Mucosa of stomach (tissue), 1 donor: ENCODE results near the gene NUP107.

Source experiments
- H3K27me3 ChIP-seq: one replicate; pipeline ENCODE4 v1.7.0; 2013; ENCODE audit warnings: mild to moderate bottlenecking, low read length; ENCODE audit not compliant: control insufficient read depth, insufficient read depth
- H3K36me3 ChIP-seq: one replicate; pipeline ENCODE4 v1.7.0; 2013; ENCODE audit warnings: low read length; ENCODE audit not compliant: control insufficient read depth, insufficient read depth
- H3K4me1 ChIP-seq: one replicate; pipeline ENCODE4 v1.7.0; 2013; ENCODE audit warnings: mild to moderate bottlenecking, low read length; ENCODE audit not compliant: control insufficient read depth, insufficient read depth
- H3K4me3 ChIP-seq: one replicate; pipeline ENCODE4 v1.7.0; 2013; ENCODE audit warnings: low read length
- H3K9ac ChIP-seq: one replicate; pipeline ENCODE4 v1.7.0; 2013; ENCODE audit warnings: mild to moderate bottlenecking, low read length, moderate library complexity
- H3K9me3 ChIP-seq: one replicate; pipeline ENCODE4 v1.7.0; 2013; ENCODE audit warnings: mild to moderate bottlenecking, low read length, moderate library complexity; ENCODE audit not compliant: control insufficient read depth
- donor health status: Pancreatic carcinoma.

NUP107 gene

DNA sequence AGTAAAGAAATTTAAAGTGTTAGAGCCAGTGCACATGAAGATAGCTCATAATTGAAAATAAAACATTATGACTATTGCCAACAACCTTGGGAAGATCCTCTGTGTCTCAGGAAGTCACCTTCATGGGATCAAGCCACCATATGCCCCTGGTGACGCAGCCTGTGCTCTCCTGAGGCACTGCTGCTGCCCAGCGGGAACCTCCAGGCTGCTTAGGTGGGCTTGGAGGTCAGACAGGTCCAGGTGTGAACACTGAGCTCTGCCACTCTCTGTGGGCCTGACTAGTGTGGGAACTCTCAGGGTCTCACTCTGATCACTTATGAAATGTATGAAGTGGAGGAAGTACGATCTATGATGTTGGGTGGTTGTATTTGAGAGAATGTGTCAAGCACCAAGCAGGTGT lies 75.9 kb downstream of the NUP107 start:
- no peaks in the 10 kb centered on the region for H3K36me3 ChIP-seq
- H3K9ac ChIP-seq = no peak overlapping the region
- H3K27me3 ChIP-seq = no peaks in the 10 kb centered on the region
- no peaks in the 10 kb centered on the region for H3K9me3 ChIP-seq
- no peak overlapping the region for H3K4me3 ChIP-seq
- no peaks in the 10 kb centered on the region for H3K4me1 ChIP-seq

- no peaks in the 10 kb centered on the region for H3K36me3 ChIP-seq
- H3K9me3 ChIP-seq = no peaks in the 10 kb centered on the region
- H3K4me3 ChIP-seq = no peak overlapping the region
- no peaks in the 10 kb centered on the region for H3K27me3 ChIP-seq
- H3K9ac ChIP-seq = no peak overlapping the region
- no peaks in the 10 kb centered on the region for H3K4me1 ChIP-seq
Observed at GRCh38 chr12:68765696-68766095, 78.9 kb downstream of the NUP107 start.

- Histone ChIP-seq H3K9ac (no peak overlapping the region), H3K27me3 (no peaks in the 10 kb centered on the region), H3K4me3 (no peak overlapping the region), H3K4me1 (no peaks in the 10 kb centered on the region), H3K9me3 (no peaks in the 10 kb centered on the region), H3K36me3 (no peaks in the 10 kb centered on the region)
Observed at GRCh38 chr12:68766646-68767045, 79.9 kb downstream of the NUP107 start.

GRCh38 chr12:68767191-68767590 lies 80.4 kb downstream of the NUP107 start:
- H3K4me3 ChIP-seq = no peak overlapping the region
- H3K9ac ChIP-seq = no peak overlapping the region
- no peaks in the 10 kb centered on the region for H3K4me1 ChIP-seq
- no peaks in the 10 kb centered on the region for H3K36me3 ChIP-seq
- no peaks in the 10 kb centered on the region for H3K27me3 ChIP-seq
- no peaks in the 10 kb centered on the region for H3K9me3 ChIP-seq

DNA sequence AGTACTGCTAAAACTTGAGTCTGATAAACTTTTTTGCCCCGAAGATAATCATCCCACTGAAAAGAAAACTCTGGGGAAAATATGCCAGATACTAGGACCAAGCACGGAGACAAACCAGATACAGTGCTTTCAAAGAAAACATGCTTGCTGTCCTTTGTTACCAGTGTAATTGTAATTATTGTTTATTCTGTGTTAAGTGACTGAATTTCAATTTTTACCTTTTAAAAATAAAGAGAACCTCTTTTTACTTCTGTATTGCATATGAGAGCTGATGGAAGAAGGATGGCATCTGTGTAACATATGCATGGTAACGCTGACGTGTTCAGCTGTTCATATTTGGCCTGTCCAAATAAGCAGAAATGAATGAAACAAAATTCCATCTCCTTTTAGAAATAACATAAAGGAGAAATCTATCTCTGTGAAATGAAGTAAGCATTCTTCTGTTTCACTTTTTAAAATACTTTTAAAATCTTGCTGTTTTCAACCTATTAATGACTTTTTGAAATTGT lies 81.7 kb downstream of the NUP107 start:
- no peaks in the 10 kb centered on the region for H3K4me1 ChIP-seq
- no peaks in the 10 kb centered on the region for H3K36me3 ChIP-seq
- no peaks in the 10 kb centered on the region for H3K9me3 ChIP-seq
- no peak overlapping the region for H3K4me3 ChIP-seq
- H3K27me3 ChIP-seq = no peaks in the 10 kb centered on the region
- no peak overlapping the region for H3K9ac ChIP-seq

DNA sequence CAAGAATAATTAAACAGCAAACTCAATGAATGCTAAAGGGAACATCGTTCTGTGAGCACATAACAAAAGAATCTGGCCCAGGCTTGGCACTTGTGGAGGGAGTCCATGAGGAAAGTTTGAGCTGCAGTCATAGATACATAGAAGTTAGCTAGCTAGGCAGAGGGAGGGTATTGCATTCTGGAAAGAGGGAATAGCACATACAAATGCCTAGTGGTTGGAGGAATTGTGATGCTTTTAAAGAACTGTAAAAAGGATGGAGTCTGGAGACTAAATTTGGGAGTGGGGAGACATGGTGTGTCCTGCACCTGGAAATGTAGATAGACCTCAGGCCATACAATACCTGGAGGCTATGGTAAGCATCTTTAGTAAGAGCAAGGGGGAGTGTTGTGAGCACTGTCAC lies 83.2 kb downstream of the NUP107 start:
- Histone ChIP-seq H3K9me3 (no peaks in the 10 kb centered on the region), H3K4me3 (no peak overlapping the region), H3K27me3 (no peaks in the 10 kb centered on the region), H3K4me1 (no peaks in the 10 kb centered on the region), H3K36me3 (no peaks in the 10 kb centered on the region), H3K9ac (no peak overlapping the region)

DNA sequence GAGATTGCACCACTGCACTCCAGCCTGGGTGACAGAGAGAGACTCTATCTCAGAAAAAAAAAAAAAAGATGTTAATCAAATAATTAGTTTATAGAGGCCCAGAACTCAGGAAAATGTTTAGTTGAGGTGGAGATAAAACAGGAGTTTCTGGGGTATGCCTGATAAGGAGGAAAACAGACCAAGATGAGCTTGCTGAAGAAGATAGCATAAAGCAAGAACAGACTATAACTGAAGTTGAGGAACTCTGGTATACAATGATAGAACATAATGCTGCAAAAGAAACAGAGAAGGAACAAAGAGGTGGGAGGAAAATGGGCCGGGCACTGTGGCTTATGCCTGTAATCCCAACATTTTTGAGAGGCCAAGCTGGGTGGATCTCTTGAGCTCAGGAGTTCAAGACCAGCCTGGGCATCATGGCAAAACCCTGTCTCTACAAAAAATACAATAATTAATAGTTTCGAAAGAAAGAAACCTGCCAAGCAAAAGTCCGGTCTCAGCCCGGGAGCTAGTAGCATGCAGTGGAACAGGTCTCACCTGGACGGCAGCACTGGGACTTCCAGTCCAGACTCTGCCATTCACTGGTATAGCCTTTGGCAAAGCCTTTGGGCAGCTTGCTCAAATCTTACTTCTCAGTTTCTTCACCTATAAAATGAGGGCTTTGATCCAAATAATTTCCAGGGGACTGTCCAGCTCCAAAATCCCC lies 84.6 kb downstream of the NUP107 start:
- Histone ChIP-seq H3K4me1 (no peaks in the 10 kb centered on the region), H3K27me3 (no peaks in the 10 kb centered on the region), H3K9me3 (no peaks in the 10 kb centered on the region), H3K36me3 (no peaks in the 10 kb centered on the region), H3K4me3 (no peak overlapping the region), H3K9ac (no peak overlapping the region)

- Histone ChIP-seq H3K9ac (no peak overlapping the region), H3K36me3 (no peaks in the 10 kb centered on the region), H3K9me3 (no peaks in the 10 kb centered on the region), H3K4me1 (no peaks in the 10 kb centered on the region), H3K27me3 (no peaks in the 10 kb centered on the region), H3K4me3 (no peak overlapping the region)
Observed at GRCh38 chr12:68772714-68773113, 85.9 kb downstream of the NUP107 start.

- Histone ChIP-seq H3K9me3 (no peaks in the 10 kb centered on the region), H3K36me3 (no peaks in the 10 kb centered on the region), H3K4me3 (no peak overlapping the region), H3K4me1 (no peaks in the 10 kb centered on the region), H3K27me3 (no peaks in the 10 kb centered on the region), H3K9ac (no peak overlapping the region)
Observed at GRCh38 chr12:68773582-68773981, 86.8 kb downstream of the NUP107 start.

GRCh38 chr12:68775121-68775630 lies 88.4 kb downstream of the NUP107 start:
- Histone ChIP-seq H3K36me3 (no peaks in the 10 kb centered on the region), H3K4me3 (no peak overlapping the region), H3K4me1 (no peaks in the 10 kb centered on the region), H3K9me3 (no peaks in the 10 kb centered on the region), H3K9ac (no peak overlapping the region), H3K27me3 (no peaks in the 10 kb centered on the region)

DNA sequence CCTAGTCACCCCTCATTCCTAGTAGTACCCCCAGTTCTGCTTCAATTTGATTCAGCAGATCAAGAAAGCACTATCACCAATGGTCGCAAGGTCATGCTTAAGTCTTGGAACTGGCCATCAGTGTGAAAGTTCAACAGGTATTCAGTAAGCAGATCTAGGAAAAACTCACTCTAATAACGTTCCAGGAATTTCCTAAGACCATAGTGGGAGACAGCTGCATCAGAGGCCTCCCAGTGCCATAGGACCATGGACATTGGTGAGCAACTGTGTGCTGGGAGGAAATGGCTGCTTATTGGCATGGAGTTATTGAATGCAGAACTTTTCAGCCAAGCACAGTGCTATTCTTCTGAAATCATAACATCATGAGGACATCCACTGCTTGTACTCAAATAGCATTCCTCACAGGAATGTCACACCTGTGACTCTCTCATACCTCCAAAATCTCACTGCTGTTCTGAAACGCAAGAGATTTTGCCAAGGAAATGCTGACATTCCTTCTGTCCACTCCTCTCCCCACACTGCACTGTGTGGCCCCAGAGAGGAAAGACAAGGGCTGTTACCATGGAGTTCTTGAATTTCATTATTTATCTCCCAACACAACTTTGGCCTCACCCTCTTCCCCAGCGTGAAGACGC lies 90.3 kb downstream of the NUP107 start:
- H3K9ac ChIP-seq = no peak overlapping the region
- no peaks in the 10 kb centered on the region for H3K9me3 ChIP-seq
- H3K36me3 ChIP-seq = no peaks in the 10 kb centered on the region
- no peaks in the 10 kb centered on the region for H3K4me1 ChIP-seq
- no peak overlapping the region for H3K4me3 ChIP-seq
- no peaks in the 10 kb centered on the region for H3K27me3 ChIP-seq

DNA sequence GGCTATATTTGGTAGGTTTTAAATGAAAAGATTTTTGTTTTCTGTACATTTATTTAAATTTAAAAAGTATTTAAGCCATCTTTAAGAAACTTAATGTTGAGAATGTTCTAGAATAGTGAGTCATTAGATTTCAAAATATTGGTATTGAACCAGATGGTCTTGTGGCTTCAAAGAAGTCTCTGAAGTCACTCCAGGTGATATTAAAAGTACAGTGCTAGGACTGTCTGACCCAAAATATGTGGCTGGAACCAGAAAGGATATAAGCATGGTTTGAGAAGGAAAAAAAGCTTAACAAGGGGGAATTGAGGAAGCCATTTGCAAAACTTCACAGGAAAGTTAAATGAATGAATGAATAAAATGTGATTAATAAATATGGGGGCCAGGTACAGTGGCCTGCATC lies 92.5 kb downstream of the NUP107 start:
- Histone ChIP-seq H3K9me3 (no peaks in the 10 kb centered on the region), H3K36me3 (no peaks in the 10 kb centered on the region), H3K4me1 (no peaks in the 10 kb centered on the region), H3K27me3 (no peaks in the 10 kb centered on the region), H3K9ac (no peak overlapping the region), H3K4me3 (no peak overlapping the region)
